CD4-positive, alpha-beta T cell treated with Interleukin-4 for 1 hour (primary cell): ENCODE measurements around the gene CALN1.
A peak's percentile ranks its signal among the peaks of the same experiment; 100 is the strongest.
"Not testable (repeated sequence)": the region's sequence is repeated elsewhere in the genome, so short reads cannot be mapped to it uniquely, and the experiment has no call there.

ENCODE experiments used
- DNase-seq, 2 donors: peaks; one replicate each; pipeline ENCODE4 v3.0.0-alpha.2; 2020 to 2022

Gene CALN1

DNA sequence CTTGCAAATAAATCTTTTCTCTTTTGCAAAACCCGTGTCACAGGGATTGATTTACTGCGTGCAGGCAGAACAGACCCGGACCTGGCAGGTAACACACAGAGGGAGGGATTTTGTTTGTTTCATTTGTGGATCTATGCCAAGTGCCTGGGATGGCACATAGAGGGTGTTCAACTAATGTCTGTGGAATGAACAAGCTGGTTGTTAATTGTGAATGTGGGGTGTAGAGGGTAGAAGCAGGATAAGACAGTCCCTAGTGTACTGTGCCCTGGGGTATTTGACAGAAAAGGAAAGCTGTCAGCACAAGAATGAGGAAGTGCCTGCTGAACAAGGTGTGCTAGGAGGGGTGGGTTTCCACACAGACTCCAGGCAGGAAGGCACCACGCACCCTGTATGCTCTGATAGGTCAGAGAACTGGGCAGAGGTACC is 331.8 kb downstream of the CALN1 start:
- DNase-seq: no peak

DNA sequence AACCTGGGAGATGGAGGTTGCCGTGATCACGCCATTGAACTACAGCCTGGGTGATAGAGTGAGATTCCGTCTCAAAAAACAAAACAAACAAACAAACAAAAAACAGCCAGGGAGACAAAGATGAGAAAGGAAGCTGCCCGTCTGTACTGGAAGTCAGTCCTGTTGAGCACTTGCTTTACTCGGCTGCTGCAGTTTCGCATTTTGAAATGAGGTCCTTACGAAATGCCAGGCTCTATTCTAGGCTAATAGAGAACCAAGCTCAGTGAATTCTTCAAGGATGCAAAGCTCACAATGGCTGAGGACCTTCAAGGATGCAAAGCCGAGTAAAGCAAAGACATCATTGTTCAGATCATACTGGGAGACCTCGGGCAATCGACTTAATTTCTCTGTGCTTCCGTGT is 333.3 kb downstream of the CALN1 start:
- DNase-seq: no peak

DNA sequence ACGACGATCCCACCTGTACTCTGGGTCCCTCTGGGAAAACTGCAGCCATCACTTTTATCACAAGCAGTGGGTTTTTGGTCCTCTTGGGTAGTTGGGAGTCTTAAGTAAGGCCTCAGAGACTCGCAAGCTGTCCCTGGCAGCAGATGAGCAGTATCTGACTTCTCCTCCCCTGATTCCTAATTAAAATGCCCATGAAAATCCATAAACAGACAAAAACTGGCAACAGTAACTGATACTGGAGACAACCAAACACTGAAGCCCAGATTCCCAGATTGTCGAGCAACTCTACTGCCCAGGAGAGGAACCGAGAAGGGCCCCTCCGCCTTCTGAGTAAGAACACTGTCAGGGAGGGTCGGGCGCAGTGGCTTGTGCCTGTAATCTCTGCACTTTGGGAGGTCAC is 333.8 kb downstream of the CALN1 start:
- no peak for DNase-seq

DNA sequence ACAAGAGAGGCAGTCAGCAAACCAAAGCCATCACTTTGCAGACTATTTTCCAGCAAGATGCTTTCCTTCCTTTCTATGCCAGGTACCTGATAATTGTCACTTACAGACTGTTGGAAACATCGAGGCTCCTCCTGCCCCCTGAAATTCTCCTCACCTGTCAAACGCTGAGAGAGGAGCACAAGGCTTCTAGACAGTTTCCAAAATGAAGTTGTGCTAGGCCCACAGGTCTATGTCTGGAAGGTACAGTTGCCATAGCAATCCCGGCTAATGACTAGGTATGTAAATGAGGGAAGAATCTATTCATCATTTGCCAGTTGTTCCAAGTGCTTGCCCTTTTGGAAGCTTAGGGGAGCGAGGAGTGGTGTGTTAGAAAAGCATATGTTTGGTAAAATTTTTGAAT is 334.4 kb downstream of the CALN1 start:
- DNase-seq: no peak

DNA sequence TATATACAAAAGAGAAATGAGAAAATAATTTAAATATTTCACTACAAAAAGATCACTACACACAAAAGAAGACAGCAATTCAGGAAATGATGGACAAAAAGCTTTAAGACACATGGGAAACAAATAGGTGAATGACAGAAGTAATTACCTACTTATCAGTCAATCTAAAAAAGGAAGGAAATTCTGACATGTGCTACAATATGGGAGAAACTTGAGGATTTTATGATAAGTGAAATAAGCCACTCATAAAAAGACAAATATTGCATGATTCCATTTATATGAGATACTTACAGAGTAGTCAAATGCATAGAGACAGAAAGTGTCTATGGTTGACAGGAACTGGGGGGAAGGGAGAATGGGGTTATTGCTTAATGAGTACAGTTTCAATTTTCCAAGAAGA is 339.2 kb downstream of the CALN1 start:
- no peak for DNase-seq

DNA sequence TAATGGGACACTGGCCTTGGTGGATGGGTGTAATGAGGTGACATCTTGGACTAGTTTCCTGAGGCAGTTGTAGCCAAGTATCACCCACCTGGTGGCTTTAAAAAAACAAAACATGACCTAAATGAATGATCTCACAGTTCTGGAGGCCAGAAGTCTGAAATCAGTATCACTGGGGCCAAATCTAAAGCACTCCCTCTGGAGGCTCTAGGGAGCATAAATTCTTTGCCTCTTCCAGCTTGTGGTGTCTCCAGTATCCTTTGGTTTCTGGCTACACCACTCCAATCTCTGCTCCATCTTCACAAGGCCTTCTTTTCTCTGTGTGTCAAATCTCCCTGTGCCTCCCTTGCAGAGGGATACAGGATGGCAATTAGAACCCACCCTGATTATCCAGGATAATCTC is 342.9 kb downstream of the CALN1 start:
- DNase-seq: no peak

DNA sequence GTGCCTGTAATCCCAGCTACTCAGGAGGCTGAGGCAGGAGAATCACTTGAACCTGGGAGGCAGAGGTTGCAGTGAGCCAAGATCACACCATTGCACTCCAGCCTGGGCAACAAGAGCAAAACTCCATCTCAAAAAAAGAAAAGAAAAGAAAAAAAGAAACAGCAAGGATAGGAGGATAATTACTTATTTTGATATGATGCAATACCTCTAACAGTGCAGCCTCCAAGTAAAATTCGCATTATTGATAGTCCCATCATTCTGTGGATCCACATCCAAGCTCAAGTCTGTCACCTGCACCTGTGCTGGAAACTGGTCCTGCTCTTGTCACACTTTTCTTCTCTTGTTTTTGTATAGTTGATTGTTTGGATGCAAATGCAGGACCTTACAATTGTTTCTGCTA is 346.4 kb downstream of the CALN1 start:
- DNase-seq: not testable (repeated sequence)

DNA sequence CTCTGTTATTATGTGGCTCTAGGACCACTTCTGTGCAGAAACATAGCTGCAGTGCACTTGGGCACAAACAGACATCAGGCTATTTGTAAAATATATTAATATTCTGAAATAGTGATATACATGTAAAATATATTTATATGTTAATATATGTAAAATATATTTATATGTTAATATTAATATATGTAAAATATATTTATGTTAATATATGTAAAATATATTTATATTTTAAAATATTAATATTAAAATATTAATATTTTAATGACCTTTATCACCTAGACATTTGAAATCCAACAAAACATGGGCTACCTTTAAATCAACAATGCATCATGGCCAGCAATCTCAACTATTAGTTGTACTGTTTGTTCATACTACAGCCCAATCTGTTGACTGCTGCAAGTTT is 347.2 kb downstream of the CALN1 start:
- DNase-seq: no peak

DNA sequence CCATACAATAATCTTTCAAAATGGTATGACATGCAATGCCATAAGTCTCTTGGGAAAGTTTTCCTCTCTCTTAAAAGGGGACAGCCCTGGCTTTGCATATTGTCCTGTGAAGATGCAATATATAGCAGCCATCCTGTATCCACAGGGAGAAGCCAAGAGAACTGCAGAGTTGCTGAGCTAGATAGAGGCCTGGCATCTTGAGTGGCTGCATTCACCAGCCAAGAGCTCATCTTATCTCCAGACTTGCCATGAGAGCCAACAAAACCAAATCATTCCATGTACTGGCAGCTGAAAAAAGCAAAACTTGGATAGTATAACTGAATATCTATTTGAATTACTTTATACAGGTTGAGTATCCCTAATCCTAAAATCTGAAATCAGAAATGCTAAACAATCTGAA is 348.8 kb downstream of the CALN1 start:
- DNase-seq: no peak

DNA sequence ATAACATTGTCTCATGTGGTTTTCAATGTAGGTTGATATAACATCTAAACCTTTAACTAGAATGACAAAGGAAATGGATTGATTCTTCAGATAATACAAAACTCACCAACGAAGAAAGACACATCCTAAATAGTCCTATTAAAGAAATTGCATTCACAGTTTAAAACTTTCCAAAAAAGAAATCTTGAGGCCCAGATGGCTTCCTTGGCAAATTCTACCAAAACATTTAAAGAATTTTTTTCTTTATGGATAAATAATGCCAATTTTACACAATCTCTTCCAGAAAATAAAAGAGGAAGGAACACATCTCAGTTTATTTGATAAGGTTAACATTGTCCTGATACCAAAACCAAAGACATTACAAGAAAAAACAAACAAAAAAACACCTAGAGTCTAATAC is 349.5 kb downstream of the CALN1 start:
- DNase-seq: no peak

DNA sequence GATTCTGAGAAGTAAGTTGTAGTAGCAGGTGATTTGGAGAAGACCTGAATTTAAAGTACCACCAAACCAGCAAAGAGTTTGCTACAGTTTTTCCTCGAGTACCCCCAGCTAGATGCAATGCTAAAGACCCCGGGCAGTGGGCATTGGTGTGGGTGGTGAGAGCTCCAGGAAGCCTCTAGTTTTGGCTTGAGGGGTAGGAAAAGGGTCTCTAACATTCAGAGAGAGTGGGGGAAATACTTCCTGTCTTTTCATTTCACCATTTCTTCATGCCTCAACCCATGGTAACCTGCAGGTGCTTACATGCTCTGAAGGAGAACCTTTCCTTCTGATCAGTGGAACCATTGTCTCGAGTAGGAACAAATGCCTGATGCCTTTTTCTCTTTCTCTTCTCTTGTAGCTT is 352.2 kb downstream of the CALN1 start:
- DNase-seq: no peak

DNA sequence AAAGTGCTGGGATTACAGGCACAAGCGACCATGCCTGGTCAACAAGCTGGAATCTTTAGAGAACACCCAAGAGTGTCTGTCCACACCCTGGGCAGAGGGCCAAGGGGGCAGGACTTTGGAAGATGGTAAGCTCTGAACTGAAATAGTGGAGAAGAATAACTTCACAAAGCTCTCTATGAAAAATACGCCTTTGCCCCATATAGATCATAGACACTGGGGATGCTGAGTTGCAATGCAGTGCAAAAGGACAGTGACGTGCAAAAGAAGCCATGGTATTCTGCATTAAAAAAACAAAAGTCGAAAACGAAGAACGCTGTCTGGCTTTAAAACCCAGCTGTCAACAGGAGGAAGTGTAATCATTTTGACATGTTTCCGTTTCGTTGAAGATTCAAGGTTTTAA is 353.6 kb downstream of the CALN1 start:
- DNase-seq: no peak

DNA sequence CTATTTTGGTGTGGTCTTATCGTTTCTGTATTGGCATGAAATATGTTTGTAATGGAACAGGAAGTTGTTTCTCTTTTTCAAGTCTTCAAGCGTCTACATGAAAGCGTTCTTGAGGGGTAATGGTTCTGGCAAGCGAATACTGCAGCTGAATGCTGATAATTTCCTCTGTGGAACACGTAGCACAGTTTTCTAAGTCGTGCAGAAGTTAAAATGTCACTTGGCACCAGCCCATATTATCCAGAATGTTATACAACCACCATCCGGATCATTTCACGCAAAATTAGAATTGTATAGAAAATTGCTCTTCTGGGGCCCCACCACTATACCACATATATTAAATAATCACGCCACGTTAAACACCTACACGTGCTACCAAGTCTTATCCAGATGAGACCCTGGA is 354.3 kb downstream of the CALN1 start:
- DNase-seq: no peak

DNA sequence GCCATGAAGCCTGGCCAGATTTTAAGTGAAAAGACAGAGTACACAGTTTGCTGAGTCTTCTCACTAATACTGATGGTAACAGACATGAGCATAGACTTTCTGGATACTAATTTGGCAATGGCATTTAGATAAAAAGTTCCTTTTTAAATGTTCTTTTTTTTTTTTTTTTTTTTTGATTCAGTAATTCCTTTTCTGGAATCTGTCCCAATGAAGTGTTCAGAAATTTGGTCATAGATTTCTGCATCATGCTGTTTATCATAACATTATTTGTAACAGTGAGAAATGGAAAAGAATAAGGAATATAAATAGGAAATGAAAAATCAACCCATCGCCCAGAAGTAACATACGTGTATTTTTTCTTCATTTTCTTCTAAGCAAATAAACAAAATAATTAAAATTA is 354.9 kb downstream of the CALN1 start:
- DNase-seq: no peak

DNA sequence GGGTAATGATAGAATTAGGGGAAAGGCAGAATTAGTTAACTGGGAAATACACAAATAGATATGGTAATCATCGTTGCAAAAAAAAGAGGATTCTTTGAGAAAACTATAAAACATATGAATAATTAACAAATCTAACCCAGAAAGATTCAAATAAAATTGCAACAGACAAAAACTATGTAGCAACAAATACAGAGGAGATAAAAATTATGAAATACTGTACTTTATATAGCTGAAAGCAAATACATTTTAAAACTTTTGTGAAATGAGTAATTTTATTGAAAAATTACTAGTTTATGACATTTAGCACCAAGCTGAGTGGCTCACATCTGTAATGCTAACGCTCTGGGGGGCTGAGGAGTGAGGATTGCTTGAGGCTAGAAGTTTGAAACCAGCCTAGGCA is 356.7 kb downstream of the CALN1 start:
- DNase-seq: no peak

DNA sequence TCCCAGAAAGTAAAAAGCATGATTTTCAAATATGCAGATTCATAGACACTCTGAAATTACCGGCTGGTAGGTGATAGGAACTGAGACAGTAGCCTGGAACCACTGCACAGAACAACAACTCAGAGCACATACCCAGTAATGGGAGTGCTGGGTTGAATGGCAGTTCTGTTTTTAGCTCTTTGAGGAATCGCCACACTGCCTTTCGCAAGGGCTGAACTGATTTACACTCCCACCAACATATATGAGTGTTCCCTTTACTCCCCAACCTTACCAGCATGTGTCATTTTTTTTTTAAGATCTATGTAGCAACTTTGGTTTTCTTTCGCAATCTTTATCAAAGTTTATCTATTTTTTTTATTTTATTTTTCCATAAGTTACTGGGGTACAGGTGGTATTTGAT is 358.8 kb downstream of the CALN1 start:
- DNase-seq: no peak

DNA sequence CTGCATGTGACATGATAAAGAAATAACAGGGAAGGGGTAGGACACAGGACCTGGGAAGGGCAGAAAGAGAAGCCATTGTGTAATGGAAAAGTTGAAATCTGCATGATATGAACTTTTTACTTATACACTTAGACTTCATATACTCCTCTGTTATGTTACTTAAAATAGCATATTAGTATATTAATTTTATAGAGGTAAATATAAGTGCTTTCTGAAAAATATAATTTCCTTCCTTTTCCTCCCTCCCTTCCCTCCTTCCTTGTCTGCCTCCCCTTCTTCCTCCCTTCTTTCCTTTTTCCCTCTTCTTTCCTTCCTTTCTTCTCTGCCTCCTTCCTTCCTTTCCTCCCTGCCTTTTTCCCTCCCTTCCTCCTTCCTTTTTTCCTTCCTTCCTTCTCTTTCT is 363.7 kb downstream of the CALN1 start:
- no peak for DNase-seq

DNA sequence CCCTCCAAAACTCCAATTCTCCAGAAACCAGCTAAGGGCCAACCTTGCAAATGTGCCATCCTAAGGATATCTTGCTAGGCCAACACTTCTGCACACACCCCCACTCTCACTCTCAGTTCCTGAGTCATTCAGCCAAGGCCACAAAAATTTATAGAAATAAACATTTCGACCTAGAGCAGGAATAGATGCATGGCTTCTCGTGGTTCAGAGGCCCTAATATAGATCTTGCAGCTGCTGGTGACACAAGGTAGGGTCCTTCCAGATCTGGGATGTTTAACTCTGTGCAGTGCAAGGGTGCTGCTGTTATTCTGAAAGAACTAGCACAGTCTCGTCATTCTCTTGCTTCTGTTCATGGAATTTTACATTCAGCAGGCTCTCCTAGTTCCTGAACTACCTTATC is 369.3 kb downstream of the CALN1 start:
- no peak for DNase-seq

DNA sequence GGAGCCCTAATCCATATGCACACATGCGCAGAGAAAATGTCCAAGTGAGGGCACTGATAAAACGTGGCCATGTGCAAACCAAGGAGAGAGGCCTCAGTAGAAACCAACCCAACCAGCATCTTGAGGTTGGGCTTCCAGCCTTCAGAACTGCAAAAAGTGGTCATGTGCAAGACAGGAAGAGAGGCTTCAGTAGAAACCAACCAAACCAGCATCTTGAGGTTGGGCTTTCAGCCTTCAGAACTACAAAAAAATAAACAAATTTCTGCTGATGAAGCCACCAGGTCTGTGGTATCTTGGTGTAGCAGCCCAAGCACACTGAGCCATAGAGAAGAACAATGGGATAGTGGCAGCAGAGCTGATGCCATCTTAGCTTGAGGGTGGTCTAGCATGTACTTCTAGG is 371.5 kb downstream of the CALN1 start:
- no peak for DNase-seq

DNA sequence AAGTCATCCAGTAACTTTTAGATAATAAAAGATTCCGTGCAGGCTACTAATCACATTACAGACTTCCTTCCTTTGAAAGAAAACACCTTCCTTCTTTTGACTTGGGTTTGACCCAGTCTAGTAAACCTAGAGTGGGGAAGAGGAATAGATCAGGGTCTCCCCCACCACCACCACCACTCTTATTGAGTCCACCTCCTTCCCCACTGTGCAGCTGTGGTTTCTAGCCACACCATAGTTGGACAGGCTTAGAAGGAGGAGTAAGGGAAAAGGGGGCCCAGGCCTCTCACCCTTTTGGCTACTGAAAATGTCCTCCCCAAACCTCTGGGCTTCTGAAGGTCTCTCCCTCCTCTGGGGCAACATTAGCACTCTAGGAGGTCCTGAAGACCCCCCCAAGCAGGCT is 372.7 kb downstream of the CALN1 start:
- DNase-seq: no peak

DNA sequence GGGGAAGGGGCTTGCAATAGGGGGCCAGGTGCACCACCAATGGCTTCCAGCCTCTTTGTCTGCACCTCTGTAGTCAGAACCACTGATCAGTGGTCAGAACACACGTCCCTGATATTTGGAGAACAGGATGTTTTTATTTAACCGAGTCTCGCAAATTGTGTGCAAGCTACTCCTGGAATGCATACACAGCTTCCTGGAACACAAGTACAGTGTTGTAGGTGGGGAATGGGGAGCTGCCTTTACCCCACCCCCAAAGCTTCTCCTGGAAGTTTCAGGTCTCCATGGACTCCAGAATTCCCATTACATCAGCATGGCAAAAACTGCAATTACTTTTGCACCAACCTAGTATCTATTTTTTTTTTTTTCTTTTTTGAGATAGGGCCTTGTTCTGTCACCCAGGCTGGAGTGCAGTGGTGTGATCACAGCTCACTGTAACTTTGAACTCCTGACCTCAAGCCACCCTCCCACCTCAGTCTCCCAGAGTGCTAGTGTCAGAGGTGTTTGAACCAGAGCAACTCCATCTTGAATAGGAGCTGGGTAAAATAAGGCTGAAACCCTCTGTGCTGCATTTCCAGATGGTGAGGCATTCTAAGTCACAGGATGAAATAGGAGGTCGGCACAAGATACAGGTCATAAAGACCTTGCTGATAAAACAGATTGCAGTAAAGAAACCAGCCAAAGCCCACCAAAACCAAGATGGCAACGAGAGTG is 374.0 kb downstream of the CALN1 start:
- no peak for DNase-seq

DNA sequence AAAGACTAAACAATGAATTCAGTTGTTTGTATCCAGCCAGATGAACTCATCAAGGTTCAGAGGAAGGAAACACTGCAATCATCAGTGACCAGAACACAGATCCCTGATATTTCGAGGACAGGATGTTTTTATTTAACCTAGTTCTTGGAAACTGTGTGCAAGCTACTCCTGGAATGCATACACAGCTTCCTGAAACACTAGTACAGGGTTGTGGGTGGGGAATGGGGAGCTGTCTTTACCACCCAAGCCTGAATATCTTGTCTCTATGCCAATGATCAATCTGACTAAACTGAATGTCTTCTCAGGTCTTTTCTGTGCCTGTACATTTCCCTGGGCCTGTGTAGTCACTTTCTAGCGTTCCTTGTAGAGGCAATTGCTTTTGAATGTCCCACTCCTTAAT is 374.6 kb downstream of the CALN1 start:
- no peak for DNase-seq

DNA sequence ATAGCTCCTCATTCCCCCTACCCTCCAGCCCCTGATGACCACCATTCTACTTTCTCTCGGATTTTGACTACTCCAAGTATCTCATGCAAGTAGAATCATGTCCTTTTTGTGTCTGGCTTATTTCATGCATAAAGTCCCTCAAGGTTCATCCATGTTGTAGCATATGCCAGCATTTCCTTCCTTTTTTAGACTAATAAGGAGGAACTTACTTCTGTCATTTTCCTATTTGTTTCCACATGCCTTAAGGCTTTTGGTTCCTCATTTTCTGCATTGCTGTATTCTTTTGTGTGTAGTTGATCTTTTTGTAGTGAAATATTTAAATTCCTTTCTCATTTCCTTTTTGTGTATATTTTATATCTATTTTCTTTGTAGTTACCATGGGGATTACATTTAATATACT is 376.9 kb downstream of the CALN1 start:
- peak in 1 of 2 donors; percentile 1 for DNase-seq

DNA sequence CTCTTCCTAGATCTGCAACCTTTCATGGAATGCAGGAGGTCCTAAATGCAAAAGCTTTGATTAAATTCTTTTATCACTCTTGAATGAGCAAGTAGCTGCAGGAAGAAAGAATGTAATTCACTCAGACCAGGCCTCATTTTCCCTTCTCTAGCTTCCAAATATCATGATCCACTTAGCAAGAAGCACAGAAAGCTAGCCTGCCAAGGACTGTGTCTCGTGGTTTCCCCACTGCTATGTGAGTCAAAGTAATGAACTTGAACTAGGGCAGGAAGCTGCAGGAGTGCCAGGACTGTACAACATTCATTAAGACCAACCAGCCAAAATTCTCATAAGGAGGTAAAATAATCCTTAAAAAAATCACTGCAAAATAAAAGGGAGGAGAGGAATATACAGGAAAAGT is 379.2 kb downstream of the CALN1 start:
- DNase-seq: no peak

DNA sequence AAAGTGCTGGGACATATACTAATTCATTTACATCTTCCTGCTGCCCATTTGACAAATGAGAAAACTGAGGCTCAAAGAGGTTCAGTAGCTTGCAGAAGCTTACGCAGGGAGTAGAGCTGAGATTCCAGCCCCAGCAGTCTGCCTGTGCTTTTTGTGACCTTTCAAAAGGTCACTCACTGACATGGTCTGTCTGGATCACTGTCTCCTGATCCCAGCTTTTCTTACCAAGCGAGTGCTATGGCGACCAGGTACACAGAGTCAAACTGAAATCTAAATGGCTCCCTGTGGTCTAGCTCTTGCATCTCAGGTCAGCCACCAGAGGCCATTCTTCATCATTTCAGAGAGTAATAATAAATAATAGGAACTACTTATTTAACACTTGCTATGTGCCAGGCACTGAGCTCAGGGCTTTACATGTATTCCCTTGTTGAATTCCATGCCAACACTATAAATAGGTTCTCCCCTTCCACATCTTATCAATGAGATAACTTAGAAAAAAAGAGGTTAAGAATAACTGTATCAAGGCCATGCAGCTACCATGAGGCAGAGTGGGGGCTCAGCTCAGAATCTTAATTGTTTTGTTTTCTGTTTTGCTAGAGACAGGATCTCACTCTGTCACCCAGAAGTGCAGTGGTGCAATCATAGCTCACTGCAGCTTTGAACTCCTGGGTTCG is 381.0 kb downstream of the CALN1 start:
- no peak for DNase-seq
